HepG2 (cell line): Measurements from ENCODE around the gene ACSS2. TPM values are rescaled to one million over a fixed set of nuclear protein-coding genes. Genes with fewer than 3 reads are reported as not detected.

Experiments
- DPF2 ChIP-seq: sonication (generic); formaldehyde crosslinking; IDR thresholded peaks from 2 replicates; pipeline ENCODE4 v1.4.0; 2020; ENCODE audit warnings: mild to moderate bottlenecking, low read depth, missing genetic modification reagents, borderline replicate concordance
- ELF3 ChIP-seq: IDR thresholded peaks from 2 replicates; pipeline ENCODE4 v1.6.1; 2016; ENCODE audit warnings: missing genetic modification reagents, missing compliant biosample characterization
- EP300 ChIP-seq, 3 experiments: sonication (generic) in 1 of 3; formaldehyde crosslinking in 1 of 3; IDR thresholded peaks; 2 replicates each; pipeline versions ENCODE4 v1.5.1 to v1.6.1; 2011 to 2020; ENCODE audit warnings: low read depth in 2 of 3, low read length in 2 of 3, borderline replicate concordance in 1 of 3, improper control_type of control experiment in 1 of 3, mild to moderate bottlenecking in 1 of 3, missing genetic modification reagents in 1 of 3, moderate library complexity in 1 of 3
- FOXC1 ChIP-seq: sonication (generic); formaldehyde crosslinking; IDR thresholded peaks from 2 replicates; pipeline ENCODE4 v1.8.0; 2022; ENCODE audit warnings: mild to moderate bottlenecking, missing genetic modification reagents, borderline replicate concordance
- HOXA9 ChIP-seq: sonication (generic); formaldehyde crosslinking; IDR thresholded peaks from 2 replicates; pipeline ENCODE4 v1.8.1; 2022; ENCODE audit warnings: missing genetic modification reagents, mild to moderate bottlenecking, moderate library complexity, borderline replicate concordance
- JDP2 ChIP-seq: sonication (generic); formaldehyde crosslinking; IDR thresholded peaks from 2 replicates; pipeline ENCODE4 v1.8.1; 2022; ENCODE audit warnings: missing genetic modification reagents, borderline replicate concordance
- KDM5B ChIP-seq: sonication (generic); formaldehyde crosslinking; IDR thresholded peaks from 2 replicates; pipeline ENCODE4 v1.4.0; 2020; ENCODE audit warnings: missing genetic modification reagents, mild to moderate bottlenecking, borderline replicate concordance
- KLF6 ChIP-seq: IDR thresholded peaks from 2 replicates; pipeline ENCODE4 v1.8.0; 2016; ENCODE audit warnings: missing biosample characterization, missing genetic modification reagents
- KMT2A ChIP-seq: sonication (generic); formaldehyde crosslinking; IDR thresholded peaks from 2 replicates; pipeline ENCODE4 v1.4.0; 2020; ENCODE audit warnings: missing genetic modification reagents
- KMT2B ChIP-seq: IDR thresholded peaks from 2 replicates; pipeline ENCODE4 v1.6.1; 2016; ENCODE audit warnings: missing genetic modification reagents, missing compliant biosample characterization
- MIXL1 ChIP-seq: IDR thresholded peaks from 2 replicates; pipeline ENCODE4 v1.6.1; 2016
- SMARCC2 ChIP-seq: fragments of 450-650 bp; IDR thresholded peaks from 2 replicates; pipeline ENCODE4 v1.6.1; 2017; ENCODE audit warnings: antibody characterized with exemption, mild to moderate bottlenecking
- SNAI1 ChIP-seq: sonication (generic); formaldehyde crosslinking; IDR thresholded peaks from 2 replicates; pipeline ENCODE4 v1.5.0; 2020; ENCODE audit warnings: mild to moderate bottlenecking, missing genetic modification reagents, borderline replicate concordance
- SNAPC2 ChIP-seq: sonication (generic); formaldehyde crosslinking; IDR thresholded peaks from 2 replicates; pipeline ENCODE4 v1.8.1; 2022; ENCODE audit warnings: mild to moderate bottlenecking, missing genetic modification reagents
- TBX2 ChIP-seq: sonication (generic); formaldehyde crosslinking; IDR thresholded peaks from 2 replicates; pipeline ENCODE4 v1.5.0; 2020; ENCODE audit warnings: missing genetic modification reagents, mild to moderate bottlenecking, borderline replicate concordance
- ZBTB8A ChIP-seq: sonication (generic); formaldehyde crosslinking; IDR thresholded peaks from 2 replicates; pipeline ENCODE4 v1.4.0; 2020; ENCODE audit warnings: mild to moderate bottlenecking, low read depth, missing genetic modification reagents, borderline replicate concordance
- ZEB1 ChIP-seq: IDR thresholded peaks from 2 replicates; pipeline ENCODE4 v1.6.1; 2012; ENCODE audit warnings: mild to moderate bottlenecking, low read depth, inconsistent platforms; ENCODE audit not compliant: insufficient replicate concordance
- ZNF547 ChIP-seq: sonication (generic); formaldehyde crosslinking; IDR thresholded peaks from 2 replicates; pipeline ENCODE4 v1.5.1; 2020; ENCODE audit warnings: mild to moderate bottlenecking, missing genetic modification reagents
- polyA plus RNA-seq, 8 experiments: library from polyadenylated mRNA; depleted of rRNA in 3 of 8; stranded (reverse) in 7 of 8; unstranded in 1 of 8; fragments of >200 nt; fragmentation: Illumina TruSeq in 4 of 8; extraction: Trizol in 4 of 8; gene quantifications; 2 replicates each; pipeline versions ENCODE4 v1.2.1 to v1.2.3, GENCODE V29; 2011 to 2016; ENCODE audit warnings: low read depth in 4 of 8, missing spikeins in 1 of 8, mixed read lengths in 1 of 8; ENCODE audit not compliant: insufficient read depth in 1 of 8
- total RNA-seq, 5 experiments: library from RNA; depleted of rRNA; stranded (reverse); fragments of >200 nt; fragmentation: Illumina TruSeq; extraction: Trizol; gene quantifications; 2 replicates each; pipeline ENCODE4 v1.2.3, GENCODE V29; 2016; ENCODE audit warnings: low read depth in 1 of 5
- TF ChIP-seq, protein P1 (sequence below): sonication (generic); formaldehyde crosslinking; IDR thresholded peaks from 2 replicates; pipeline ENCODE4 v1.4.0; 2020; ENCODE audit warnings: mild to moderate bottlenecking, missing genetic modification reagents
- TF ChIP-seq, protein P2 (sequence below): sonication (generic); formaldehyde crosslinking; conservative IDR thresholded peaks from 2 replicates; pipeline ENCODE4 v1.8.0; 2022; ENCODE audit warnings: mild to moderate bottlenecking, moderate library complexity, missing genetic modification reagents
- TF ChIP-seq, protein P3 (sequence below): sonication (generic); formaldehyde crosslinking; IDR thresholded peaks from 2 replicates; pipeline ENCODE4 v1.4.0; 2020; ENCODE audit warnings: missing genetic modification reagents
- TF ChIP-seq, protein P4 (sequence below): sonication (generic); formaldehyde crosslinking; IDR thresholded peaks from 2 replicates; pipeline ENCODE4 v1.5.0; 2020; ENCODE audit warnings: missing genetic modification reagents
- TF ChIP-seq, protein P5 (sequence below): fragments of 450-650 bp; IDR thresholded peaks from 2 replicates; pipeline ENCODE4 v1.6.1; 2017

Gene ACSS2
- total and polyA plus RNA-seq, 2 of the 13 experiments (the other 11 are each of a cell fraction or from before 2014, with no cell fraction given): 72.8 to 89.7 TPM

DNA sequence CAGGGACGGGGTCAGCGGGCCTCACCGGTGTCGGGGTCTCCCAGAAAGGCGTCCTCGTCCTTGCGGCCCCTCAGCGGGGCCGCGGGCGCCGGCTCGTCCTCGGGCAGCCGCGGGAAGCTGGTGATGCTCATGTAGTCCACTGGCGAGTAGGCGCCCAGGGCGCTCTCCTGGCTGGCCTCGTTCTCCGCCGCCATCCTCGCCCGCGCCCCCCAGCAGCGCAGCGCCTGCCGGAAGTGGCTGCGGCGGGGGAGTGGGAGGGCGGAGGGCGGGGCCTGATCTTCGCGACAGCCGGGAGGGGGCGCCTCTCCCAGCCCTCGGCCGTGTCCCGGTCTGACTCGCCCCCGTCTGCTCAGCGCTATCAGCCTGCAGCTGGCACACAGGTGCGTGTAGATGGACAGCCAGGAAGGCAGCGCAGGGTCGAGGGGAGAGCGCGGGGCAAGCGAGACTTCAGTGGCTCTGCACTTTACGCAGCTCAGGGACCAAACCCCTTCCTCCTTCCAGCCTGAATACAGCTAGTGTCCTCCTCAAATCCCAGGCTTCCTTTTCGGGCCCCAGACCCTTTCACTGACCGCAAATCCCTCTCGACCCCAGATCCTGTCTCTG, 3.7 kb upstream of the ACSS2 start, which contains the start of gene GGT7 (continued):
- TF ChIP-seq, protein P1, sequence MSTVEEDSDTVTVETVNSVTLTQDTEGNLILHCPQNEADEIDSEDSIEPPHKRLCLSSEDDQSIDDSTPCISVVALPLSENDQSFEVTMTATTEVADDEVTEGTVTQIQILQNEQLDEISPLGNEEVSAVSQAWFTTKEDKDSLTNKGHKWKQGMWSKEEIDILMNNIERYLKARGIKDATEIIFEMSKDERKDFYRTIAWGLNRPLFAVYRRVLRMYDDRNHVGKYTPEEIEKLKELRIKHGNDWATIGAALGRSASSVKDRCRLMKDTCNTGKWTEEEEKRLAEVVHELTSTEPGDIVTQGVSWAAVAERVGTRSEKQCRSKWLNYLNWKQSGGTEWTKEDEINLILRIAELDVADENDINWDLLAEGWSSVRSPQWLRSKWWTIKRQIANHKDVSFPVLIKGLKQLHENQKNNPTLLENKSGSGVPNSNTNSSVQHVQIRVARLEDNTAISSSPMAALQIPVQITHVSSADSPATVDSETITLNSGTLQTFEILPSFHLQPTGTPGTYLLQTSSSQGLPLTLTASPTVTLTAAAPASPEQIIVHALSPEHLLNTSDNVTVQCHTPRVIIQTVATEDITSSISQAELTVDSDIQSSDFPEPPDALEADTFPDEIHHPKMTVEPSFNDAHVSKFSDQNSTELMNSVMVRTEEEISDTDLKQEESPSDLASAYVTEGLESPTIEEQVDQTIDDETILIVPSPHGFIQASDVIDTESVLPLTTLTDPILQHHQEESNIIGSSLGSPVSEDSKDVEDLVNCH (CRISPR knock-in tag): no peak
- peak; percentile 87; the same call in 1 of the 2 replicates for TF ChIP-seq KMT2B (CRISPR knock-in tag)
- TF ChIP-seq, protein P2, sequence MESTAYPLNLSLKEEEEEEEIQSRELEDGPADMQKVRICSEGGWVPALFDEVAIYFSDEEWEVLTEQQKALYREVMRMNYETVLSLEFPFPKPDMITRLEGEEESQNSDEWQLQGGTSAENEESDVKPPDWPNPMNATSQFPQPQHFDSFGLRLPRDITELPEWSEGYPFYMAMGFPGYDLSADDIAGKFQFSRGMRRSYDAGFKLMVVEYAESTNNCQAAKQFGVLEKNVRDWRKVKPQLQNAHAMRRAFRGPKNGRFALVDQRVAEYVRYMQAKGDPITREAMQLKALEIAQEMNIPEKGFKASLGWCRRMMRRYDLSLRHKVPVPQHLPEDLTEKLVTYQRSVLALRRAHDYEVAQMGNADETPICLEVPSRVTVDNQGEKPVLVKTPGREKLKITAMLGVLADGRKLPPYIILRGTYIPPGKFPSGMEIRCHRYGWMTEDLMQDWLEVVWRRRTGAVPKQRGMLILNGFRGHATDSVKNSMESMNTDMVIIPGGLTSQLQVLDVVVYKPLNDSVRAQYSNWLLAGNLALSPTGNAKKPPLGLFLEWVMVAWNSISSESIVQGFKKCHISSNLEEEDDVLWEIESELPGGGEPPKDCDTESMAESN (CRISPR knock-in tag): peak; percentile 93
- TF ChIP-seq ELF3 (CRISPR knock-in tag): peak; percentile 99
- TF ChIP-seq DPF2 (CRISPR knock-in tag): no peak; the same call in 1 of the 2 replicates
- peak; percentile 96 for TF ChIP-seq KMT2A (CRISPR knock-in tag)
- TF ChIP-seq KLF6 (CRISPR knock-in tag): peak; percentile 76; the same call in 1 of the 2 replicates
- TF ChIP-seq TBX2 (CRISPR knock-in tag): peak; percentile 94
- TF ChIP-seq ZEB1: no peak
- TF ChIP-seq JDP2 (CRISPR knock-in tag): no peak; the same call in 1 of the 2 replicates
- no peak for TF ChIP-seq HOXA9
- TF ChIP-seq, protein P3, sequence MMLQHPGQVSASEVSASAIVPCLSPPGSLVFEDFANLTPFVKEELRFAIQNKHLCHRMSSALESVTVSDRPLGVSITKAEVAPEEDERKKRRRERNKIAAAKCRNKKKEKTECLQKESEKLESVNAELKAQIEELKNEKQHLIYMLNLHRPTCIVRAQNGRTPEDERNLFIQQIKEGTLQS: peak; percentile 59; the same call in 1 of the 2 replicates
- TF ChIP-seq, protein P4, sequence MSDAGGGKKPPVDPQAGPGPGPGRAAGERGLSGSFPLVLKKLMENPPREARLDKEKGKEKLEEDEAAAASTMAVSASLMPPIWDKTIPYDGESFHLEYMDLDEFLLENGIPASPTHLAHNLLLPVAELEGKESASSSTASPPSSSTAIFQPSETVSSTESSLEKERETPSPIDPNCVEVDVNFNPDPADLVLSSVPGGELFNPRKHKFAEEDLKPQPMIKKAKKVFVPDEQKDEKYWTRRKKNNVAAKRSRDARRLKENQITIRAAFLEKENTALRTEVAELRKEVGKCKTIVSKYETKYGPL (CRISPR knock-in tag): no peak
- no peak; a peak in 2 of 4 replicates for TF ChIP-seq EP300 (IDR thresholded peaks at IDR 0.05; ENCODE audit: low read depth in 2 of 2, low read length in 2 of 2)
- TF ChIP-seq EP300 (CRISPR knock-in tag; IDR thresholded peaks at IDR 0.05; ENCODE audit: borderline replicate concordance): no peak
- TF ChIP-seq SNAPC2: peak; percentile 88
- no peak for TF ChIP-seq ZBTB8A (CRISPR knock-in tag)
- peak; percentile 36; the same call in 1 of the 2 replicates for TF ChIP-seq ZNF547 (CRISPR knock-in tag)
- 0 out of 2 replicates have a peak, but pooled peaks have one; percentile 48 for TF ChIP-seq SNAI1 (CRISPR knock-in tag)
- peak; percentile 80 for TF ChIP-seq MIXL1
- no peak for TF ChIP-seq SMARCC2
- TF ChIP-seq KDM5B (CRISPR knock-in tag): peak; percentile 99; the same call in 1 of the 2 replicates
- TF ChIP-seq, protein P5, sequence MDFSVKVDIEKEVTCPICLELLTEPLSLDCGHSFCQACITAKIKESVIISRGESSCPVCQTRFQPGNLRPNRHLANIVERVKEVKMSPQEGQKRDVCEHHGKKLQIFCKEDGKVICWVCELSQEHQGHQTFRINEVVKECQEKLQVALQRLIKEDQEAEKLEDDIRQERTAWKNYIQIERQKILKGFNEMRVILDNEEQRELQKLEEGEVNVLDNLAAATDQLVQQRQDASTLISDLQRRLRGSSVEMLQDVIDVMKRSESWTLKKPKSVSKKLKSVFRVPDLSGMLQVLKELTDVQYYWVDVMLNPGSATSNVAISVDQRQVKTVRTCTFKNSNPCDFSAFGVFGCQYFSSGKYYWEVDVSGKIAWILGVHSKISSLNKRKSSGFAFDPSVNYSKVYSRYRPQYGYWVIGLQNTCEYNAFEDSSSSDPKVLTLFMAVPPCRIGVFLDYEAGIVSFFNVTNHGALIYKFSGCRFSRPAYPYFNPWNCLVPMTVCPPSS: no peak
- peak; percentile 89; the same call in 1 of the 2 replicates for TF ChIP-seq FOXC1 (CRISPR knock-in tag)
